ENCODE results near the gene ZNF223.

ZNF223 gene

GRCh38 chr19:44071824-44072542, 20.1 kb downstream of the ZNF223 start, which contains the start of gene ZNF284:
Gene ZNF284, plus strand, starts transcription at chr19:44072159. Its CDS starts 4,231 bp downstream, at chr19:44076390.
- peak; percentile 94 for DNase-seq (ENCODE audit: low spot score)
- peak; percentile 94 for FAIRE-seq

- FAIRE-seq, result no peak
- DNase-seq (ENCODE audit: low spot score), result peak; percentile 30
Observed at GRCh38 chr19:44072543-44073401, 20.9 kb downstream of the ZNF223 start.

DNA sequence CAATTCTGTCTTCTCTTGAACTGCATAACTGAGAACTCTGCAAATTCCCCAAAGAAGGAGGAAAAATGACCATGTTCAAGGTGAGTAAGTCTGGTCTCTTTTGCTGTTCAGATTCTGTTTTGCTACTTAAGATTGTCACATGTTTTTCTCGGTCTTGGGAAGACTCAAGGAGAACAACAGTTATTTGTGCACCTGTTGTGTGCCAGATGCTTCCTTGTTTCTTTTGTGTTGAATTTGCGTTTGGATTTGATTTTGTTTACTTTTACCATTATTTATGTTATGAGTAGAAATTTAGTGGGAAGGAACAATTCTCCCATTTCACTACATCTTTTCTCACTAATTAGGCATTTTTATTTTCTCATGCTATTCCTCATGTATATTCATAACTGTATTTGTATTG, 24.5 kb downstream of the ZNF223 start:
- FAIRE-seq, result no peak
- no peak for DNase-seq (ENCODE audit: low spot score)

DNA sequence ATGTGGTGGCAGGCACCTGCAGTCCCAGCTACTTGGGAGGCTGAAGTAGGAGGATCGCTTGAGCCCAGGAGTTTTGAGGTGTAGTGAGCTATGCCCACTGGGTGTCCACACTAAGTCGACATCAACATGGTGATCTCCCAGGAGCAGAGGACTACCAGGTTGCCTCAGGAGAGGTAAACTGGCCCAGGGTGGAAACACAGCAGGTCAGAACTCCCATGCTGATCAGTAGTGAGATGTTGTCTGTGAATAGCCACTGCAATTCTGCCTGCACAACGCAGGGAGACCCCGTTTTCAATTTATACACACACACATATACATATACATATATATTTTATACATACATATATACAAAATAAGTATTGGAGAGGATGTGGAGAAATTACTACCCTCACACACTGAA, 40.3 kb downstream of the ZNF223 start:
- no peak for DNase-seq (ENCODE audit: low spot score)
- FAIRE-seq, result no peak

- DNase-seq (ENCODE audit: low spot score) (peak; percentile 94), FAIRE-seq (no peak)
Observed at GRCh38 chr19:44093931-44094765, 42.3 kb downstream of the ZNF223 start, which contains the start of gene ZNF224. Gene ZNF224, plus strand, starts transcription at chr19:44094361. Its CDS starts 3,513 bp downstream, at chr19:44097874.

- DNase-seq (ENCODE audit: low spot score) (no peak), FAIRE-seq (no peak)
Observed at GRCh38 chr19:44107751-44108150, 55.9 kb downstream of the ZNF223 start.

GRCh38 chr19:44109458-44109857, 57.6 kb downstream of the ZNF223 start:
- DNase-seq (ENCODE audit: low spot score), result no peak
- no peak for FAIRE-seq

- DNase-seq (ENCODE audit: low spot score) (peak; percentile 17), FAIRE-seq (no peak)
Observed at GRCh38 chr19:44111910-44112463, 60.2 kb downstream of the ZNF223 start.

DNA sequence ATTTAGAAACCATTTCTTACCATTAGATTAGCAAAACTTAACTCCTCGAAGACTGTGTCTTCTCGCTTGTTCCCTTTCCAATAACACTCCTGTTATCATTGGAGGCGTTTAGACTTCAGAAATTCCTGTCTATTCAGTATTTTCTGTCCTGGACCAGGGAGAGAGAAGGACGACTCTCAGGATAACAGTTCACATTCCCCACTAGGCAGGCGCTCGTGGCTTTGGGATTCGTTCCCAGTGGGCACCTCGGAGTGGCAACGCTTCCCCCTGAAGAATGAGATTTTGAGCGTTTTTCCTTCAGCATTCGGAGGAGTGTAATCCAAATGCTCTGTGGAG, 60.9 kb downstream of the ZNF223 start:
- FAIRE-seq (no peak), DNase-seq (ENCODE audit: low spot score) (no peak)

DNA sequence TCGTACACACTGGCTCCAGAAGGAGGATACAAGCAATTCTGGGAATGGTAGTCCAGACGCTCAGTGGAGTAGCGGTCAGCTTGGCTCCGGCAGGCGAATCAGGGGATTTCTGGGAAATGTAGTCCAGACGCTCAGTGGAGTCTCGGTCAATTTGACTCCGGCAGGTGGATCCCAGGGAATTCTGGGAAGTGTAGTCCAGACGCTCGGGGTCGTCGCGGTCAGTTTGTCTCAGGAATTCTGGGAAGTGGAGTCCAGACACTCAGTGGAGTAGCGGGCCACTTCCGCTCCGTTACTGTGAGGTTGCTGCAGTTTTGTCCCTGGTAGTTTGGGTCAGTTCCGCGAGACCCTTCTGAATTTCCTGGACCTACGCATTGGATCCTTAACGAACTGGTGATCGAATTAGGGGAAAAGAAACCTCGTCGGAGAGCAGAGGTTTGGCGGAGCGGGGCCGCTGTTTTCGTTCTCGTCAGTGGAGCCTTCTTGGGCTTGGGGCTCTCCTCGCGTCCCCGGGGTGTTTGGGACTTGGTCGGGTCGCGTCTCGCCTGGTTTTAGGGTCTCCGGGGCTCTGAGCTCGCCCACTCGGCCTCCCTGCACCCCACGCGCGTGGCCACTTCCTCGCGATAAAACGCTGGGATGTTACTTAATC, 61.4 kb downstream of the ZNF223 start, which contains the start of gene ZNF225:
Gene ZNF225 (plus strand): TSS at position 262 of the 646 bp plus-strand sequence. CDS start 2,429 bp downstream, outside the sequence.
- FAIRE-seq, result no peak
- DNase-seq (ENCODE audit: low spot score), result peak; percentile 94

DNA sequence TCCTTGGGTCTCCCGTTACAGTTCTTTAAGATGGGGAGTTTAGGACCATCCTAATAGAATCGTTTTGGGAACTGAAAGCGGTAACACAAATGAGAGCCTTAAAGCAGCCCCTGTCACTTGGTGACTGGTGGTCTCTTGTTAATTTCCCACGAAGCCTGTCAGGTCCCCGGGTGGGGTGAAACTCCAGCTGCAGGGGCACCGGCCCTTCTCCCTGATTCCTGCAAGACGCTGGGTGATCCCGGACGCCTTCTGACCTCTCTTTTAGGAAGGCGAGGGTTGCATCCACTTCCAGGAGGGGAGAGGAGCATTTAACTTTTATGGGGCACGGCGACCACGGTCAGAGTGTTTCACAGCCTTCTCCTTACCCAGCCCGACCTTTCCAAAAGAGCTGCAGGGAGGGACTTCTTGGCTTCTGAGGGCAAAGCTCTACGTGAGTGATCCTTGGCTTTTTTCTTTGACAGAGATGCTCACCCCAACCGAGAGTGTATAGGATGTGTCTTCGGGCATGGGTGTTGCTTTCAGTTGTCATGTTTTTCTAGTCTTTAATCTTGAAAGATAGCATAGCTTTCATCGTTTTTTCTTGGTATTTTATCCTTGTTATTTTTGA, 62.1 kb downstream of the ZNF223 start:
- FAIRE-seq, result no peak
- DNase-seq (ENCODE audit: low spot score), result peak; percentile 18
